PC-9 (cell line): Measurements from ENCODE around the gene DAPK2. TPM values are rescaled to one million over a fixed set of nuclear protein-coding genes. Genes with fewer than 3 reads are reported as not detected.

ENCODE experiments used
- BruUV-seq: library from RNA; stranded (reverse); fragments of 400-500 nt; replicated peaks from 2 replicates; lab custom pipeline; 2021; lab: Mats Ljungman, UMichigan
- CTCF ChIA-PET: fragments of 300-600 bp; sonication (Branson Sonifier 250); formaldehyde crosslinking; loops from one replicate; lab custom pipeline; 2022; ENCODE audit warnings: antibody characterized with exemption; lab: Charles Lee
- POLR2A ChIA-PET: fragments of 300-600 bp; sonication (Branson Sonifier 250); formaldehyde crosslinking; loops from one replicate; lab custom pipeline; 2022; ENCODE audit warnings: antibody characterized with exemption; ENCODE audit not compliant: unreplicated experiment; lab: Charles Lee
- DNase-seq, 2 experiments: peaks; one replicate each; pipeline versions ENCODE4 v3.0.0 to v3.0.0-alpha.2; 2015 to 2022; ENCODE audit warnings: mixed read lengths in 1 of 2
- H2AFZ ChIP-seq: fragments of 200-600 bp; sonication (generic); 2 replicates; pipeline ENCODE4 v1.8.1; 2017; ENCODE audit warnings: antibody characterized with exemption
- H3F3A ChIP-seq: fragments of 200-600 bp; sonication (generic); 2 replicates; pipeline ENCODE4 v1.8.1; 2017; ENCODE audit warnings: antibody characterized with exemption, mild to moderate bottlenecking, low read depth; ENCODE audit not compliant: insufficient read depth
- H3K27ac ChIP-seq: fragments of 200-600 bp; sonication (generic); 2 replicates; pipeline ENCODE4 v1.6.1; 2016; ENCODE audit warnings: mixed run types
- H3K27me3 ChIP-seq: fragments of 200-600 bp; sonication (generic); 2 replicates; pipeline ENCODE4 v1.6.1; 2016; ENCODE audit warnings: low read depth, mixed run types; ENCODE audit not compliant: insufficient read depth
- H3K36me3 ChIP-seq: fragments of 200-600 bp; sonication (generic); 2 replicates; pipeline ENCODE4 v1.6.1; 2016; ENCODE audit warnings: low read depth, mixed run types
- H3K4me1 ChIP-seq: fragments of 200-600 bp; sonication (generic); replicated peaks from 2 replicates; pipeline ENCODE4 v1.6.1; 2016; ENCODE audit warnings: mixed run types; ENCODE audit not compliant: insufficient read depth
- H3K4me2 ChIP-seq: fragments of 200-600 bp; sonication (generic); 2 replicates; pipeline ENCODE4 v1.6.1; 2017; ENCODE audit warnings: mixed run types
- H3K4me3 ChIP-seq: fragments of 200-600 bp; sonication (generic); 2 replicates; pipeline ENCODE4 v1.6.1; 2016; ENCODE audit warnings: mixed run types
- H3K79me2 ChIP-seq: fragments of 200-600 bp; sonication (generic); 2 replicates; pipeline ENCODE4 v1.6.1; 2017; ENCODE audit warnings: low read depth, mixed run types
- H3K9me2 ChIP-seq: fragments of 200-600 bp; sonication (generic); 2 replicates; pipeline ENCODE4 v1.8.1; 2017; ENCODE audit warnings: mild to moderate bottlenecking; ENCODE audit not compliant: insufficient read depth
- H3K9me3 ChIP-seq: fragments of 200-600 bp; sonication (generic); 2 replicates; pipeline ENCODE4 v1.8.1; 2016; ENCODE audit warnings: low read depth; ENCODE audit not compliant: insufficient read depth
- H4K20me1 ChIP-seq: fragments of 200-600 bp; sonication (generic); 2 replicates; pipeline ENCODE4 v1.8.1; 2017; ENCODE audit not compliant: insufficient read depth
- EZH2 ChIP-seq: fragments of 200-600 bp; sonication (generic); IDR thresholded peaks from 2 replicates; pipeline ENCODE4 v1.8.0; 2017; ENCODE audit warnings: antibody characterized with exemption, low read depth
- intact Hi-C: fragments of 100-400 bp; cut with micrococcal nuclease; formaldehyde crosslinking; loops from one replicate; pipeline ENCODE4 v1.10.0; 2022; ENCODE audit not compliant: unreplicated experiment
- total RNA-seq: library from RNA; stranded (reverse); gene quantifications from 2 replicates; pipeline ENCODE4 v1.2.3, GENCODE V29; 2021
- TF ChIP-seq, protein P1 (sequence below): fragments of 200-600 bp; sonication (generic); conservative IDR thresholded peaks from 2 replicates; pipeline ENCODE4 v1.6.1; 2017; ENCODE audit warnings: mixed run types, antibody characterized with exemption, mild to moderate bottlenecking, moderate library complexity

The DAPK2 gene
- total RNA-seq, 1 experiment from 2014 or later: 11.0 TPM

DNA sequence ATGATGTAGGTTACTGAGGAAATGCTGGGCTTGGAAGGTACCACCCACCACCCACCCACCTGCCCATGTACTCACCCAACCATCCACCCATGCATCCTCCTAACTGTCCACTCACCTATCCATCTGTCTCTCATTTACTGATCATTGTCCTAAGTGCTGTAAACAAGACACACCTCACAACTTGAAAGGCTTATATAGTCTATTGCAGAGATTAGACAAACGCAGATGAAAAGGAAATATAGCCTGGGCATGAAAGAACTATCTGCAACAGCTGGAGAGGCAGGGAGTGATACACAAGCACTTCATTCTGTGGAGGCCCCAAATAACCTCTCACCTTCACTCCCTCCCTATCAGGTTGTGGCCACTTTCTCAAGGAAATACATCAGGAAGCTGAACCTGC, 54.0 kb downstream of the DAPK2 start:
- POLR2A ChIA-PET: interaction anchor here (0.6 kb wide), 1 partner anchor 692 kb away, joined by 4 read pairs; no protein-coding TSS in a partner anchor
- Histone ChIP-seq H3K4me3 (no peak overlapping the region), H4K20me1 (no peaks in the 10 kb centered on the region), H3K9me3 (no peaks in the 10 kb centered on the region), H3K27ac (no peak overlapping the region), H3K9me2 (no peaks in the 10 kb centered on the region), H3K36me3 (no peaks in the 10 kb centered on the region), H3K27me3 (no peaks in the 10 kb centered on the region), H3K4me1 (no peaks in the 10 kb centered on the region), H3F3A (no peaks in the 10 kb centered on the region), H3K4me2 (no peak overlapping the region), H3K79me2 (no peaks in the 10 kb centered on the region), H2AFZ (no peak overlapping the region)
- no peak for DNase-seq
- TF ChIP-seq, protein P1, sequence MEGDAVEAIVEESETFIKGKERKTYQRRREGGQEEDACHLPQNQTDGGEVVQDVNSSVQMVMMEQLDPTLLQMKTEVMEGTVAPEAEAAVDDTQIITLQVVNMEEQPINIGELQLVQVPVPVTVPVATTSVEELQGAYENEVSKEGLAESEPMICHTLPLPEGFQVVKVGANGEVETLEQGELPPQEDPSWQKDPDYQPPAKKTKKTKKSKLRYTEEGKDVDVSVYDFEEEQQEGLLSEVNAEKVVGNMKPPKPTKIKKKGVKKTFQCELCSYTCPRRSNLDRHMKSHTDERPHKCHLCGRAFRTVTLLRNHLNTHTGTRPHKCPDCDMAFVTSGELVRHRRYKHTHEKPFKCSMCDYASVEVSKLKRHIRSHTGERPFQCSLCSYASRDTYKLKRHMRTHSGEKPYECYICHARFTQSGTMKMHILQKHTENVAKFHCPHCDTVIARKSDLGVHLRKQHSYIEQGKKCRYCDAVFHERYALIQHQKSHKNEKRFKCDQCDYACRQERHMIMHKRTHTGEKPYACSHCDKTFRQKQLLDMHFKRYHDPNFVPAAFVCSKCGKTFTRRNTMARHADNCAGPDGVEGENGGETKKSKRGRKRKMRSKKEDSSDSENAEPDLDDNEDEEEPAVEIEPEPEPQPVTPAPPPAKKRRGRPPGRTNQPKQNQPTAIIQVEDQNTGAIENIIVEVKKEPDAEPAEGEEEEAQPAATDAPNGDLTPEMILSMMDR: no peak
- TF ChIP-seq EZH2: no peak
- CTCF ChIA-PET: interaction anchor here (0.6 to 0.7 kb wide), 2 partner anchors 46 to 935 kb away, joined by 3 to 6 read pairs; no protein-coding TSS in a partner anchor
- intact Hi-C loops: no loop called here
- BruUV-seq: no TSS peak

DNA sequence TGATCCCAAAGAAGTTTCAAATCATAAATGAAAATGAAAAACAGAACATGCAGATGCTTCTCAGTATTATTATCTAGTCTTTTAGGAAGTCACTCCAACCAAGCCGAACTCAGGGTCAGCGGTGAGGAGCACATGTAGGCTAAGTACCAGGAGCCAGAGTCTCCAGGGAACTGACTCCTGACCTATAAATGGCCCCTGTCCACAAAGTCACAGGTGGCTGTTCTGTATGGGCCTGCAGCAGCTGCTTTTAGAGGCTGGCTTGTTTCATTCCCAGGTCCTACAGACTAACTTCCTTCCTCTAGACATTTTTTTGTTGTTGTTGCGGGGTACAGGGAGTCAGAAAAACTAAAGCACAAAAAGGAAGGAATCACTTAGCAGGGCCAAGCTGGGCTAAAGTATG, 54.6 kb downstream of the DAPK2 start:
- no TSS peak for BruUV-seq
- intact Hi-C loops: no loop called here
- Histone ChIP-seq H3F3A (no peaks in the 10 kb centered on the region), H3K36me3 (no peaks in the 10 kb centered on the region), H3K9me2 (no peaks in the 10 kb centered on the region), H2AFZ (no peak overlapping the region), H4K20me1 (no peaks in the 10 kb centered on the region), H3K27me3 (no peaks in the 10 kb centered on the region), H3K4me1 (no peaks in the 10 kb centered on the region), H3K27ac (no peak overlapping the region), H3K79me2 (no peaks in the 10 kb centered on the region), H3K4me2 (no peak overlapping the region), H3K9me3 (no peaks in the 10 kb centered on the region), H3K4me3 (no peak overlapping the region)
- ChIA-PET POLR2A (no interaction called here), CTCF (interaction anchor here (0.6 to 0.7 kb wide), 2 partner anchors 46 to 935 kb away, joined by 3 to 6 read pairs; no protein-coding TSS in a partner anchor)
- DNase-seq: no peak
- TF ChIP-seq, protein P1: no peak
- TF ChIP-seq EZH2: no peak

DNA sequence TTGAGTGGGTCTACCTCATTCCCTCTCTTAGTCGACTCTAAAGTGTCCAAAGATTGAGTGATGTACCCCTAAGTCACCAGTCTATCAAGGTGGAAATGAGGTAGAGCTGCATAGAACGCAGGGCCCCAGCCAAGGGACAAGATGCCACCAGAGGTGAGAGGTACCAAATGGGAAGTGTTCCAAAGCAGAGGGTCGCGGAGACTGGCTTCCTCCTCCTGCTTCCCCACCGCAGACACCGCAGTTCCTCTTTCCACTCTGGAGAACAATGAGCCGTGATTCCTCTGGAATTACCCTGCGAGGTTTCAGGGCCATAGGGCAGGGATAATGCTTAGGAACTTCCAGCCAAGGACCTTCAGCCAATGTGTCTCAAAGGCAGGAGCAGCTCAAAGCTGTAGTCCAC, 55.8 kb downstream of the DAPK2 start:
- no peaks in the 10 kb centered on the region for H3K4me1 ChIP-seq
- TF ChIP-seq EZH2: no peak
- no peaks in the 10 kb centered on the region for H3K27me3 ChIP-seq
- no peak overlapping the region for H3K4me3 ChIP-seq
- H2AFZ ChIP-seq: no peak overlapping the region
- DNase-seq: no peak
- no TSS peak for BruUV-seq
- CTCF ChIA-PET: interaction anchor here (0.6 kb wide), 1 partner anchor 199 kb away, joined by 3 read pairs; no protein-coding TSS in a partner anchor
- no peaks in the 10 kb centered on the region for H3K9me2 ChIP-seq
- H3K36me3 ChIP-seq: no peaks in the 10 kb centered on the region
- no peak overlapping the region for H3K4me2 ChIP-seq
- no peak overlapping the region for H3K27ac ChIP-seq
- H4K20me1 ChIP-seq: no peaks in the 10 kb centered on the region
- POLR2A ChIA-PET: no interaction called here
- no peaks in the 10 kb centered on the region for H3F3A ChIP-seq
- no peaks in the 10 kb centered on the region for H3K79me2 ChIP-seq
- intact Hi-C loops: no loop called here
- no peaks in the 10 kb centered on the region for H3K9me3 ChIP-seq
